ENCODE measurements around the gene DDX10.
A peak's percentile ranks its signal among the peaks of the same experiment; 100 is the strongest.
"Not testable (repeated sequence)": the region's sequence is repeated elsewhere in the genome, so short reads cannot be mapped to it uniquely, and the experiment has no call there.

The DDX10 gene

GRCh38 chr11:108797578-108798100 lies 132.8 kb downstream of the DDX10 start:
- H3K27ac Mint-ChIP-seq = no peak overlapping the region

GRCh38 chr11:108802492-108802891 lies 137.6 kb downstream of the DDX10 start:
- Mint-ChIP-seq H3K9me3 (no peaks in the 10 kb centered on the region), H3K27ac (no peak overlapping the region), H3K4me1 (no peaks in the 10 kb centered on the region), H3K4me3 (no peak overlapping the region), H3K27me3 (no peaks in the 10 kb centered on the region)
- ATAC-seq = no peak
- DNase-seq = no peak

More at GRCh38 chr11:108797578-108798100, 132.8 kb downstream of the DDX10 start:
- Mint-ChIP-seq H3K4me3 (no peak overlapping the region), H3K9me3 (peaks cover 0 to 4% of the 10 kb centered on the region in 2 donors), H3K27me3 (no peaks in the 10 kb centered on the region), H3K4me1 (peaks cover 6% of the 10 kb centered on the region)
- no peak for ATAC-seq
- no peak for DNase-seq

GRCh38 chr11:108803776-108804175 lies 138.9 kb downstream of the DDX10 start:
- Mint-ChIP-seq H3K27ac (no peak overlapping the region), H3K4me1 (no peaks in the 10 kb centered on the region), H3K4me3 (no peak overlapping the region), H3K9me3 (no peaks in the 10 kb centered on the region), H3K27me3 (no peaks in the 10 kb centered on the region)
- ATAC-seq = no peak
- DNase-seq = no peak

GRCh38 chr11:108804511-108804910 lies 139.6 kb downstream of the DDX10 start:
- ATAC-seq (no peak), DNase-seq (no peak)
- Mint-ChIP-seq H3K4me1 (peaks cover 6% of the 10 kb centered on the region), H3K27me3 (no peaks in the 10 kb centered on the region), H3K4me3 (no peak overlapping the region), H3K27ac (no peak overlapping the region), H3K9me3 (no peaks in the 10 kb centered on the region)

GRCh38 chr11:108805030-108805429 lies 140.2 kb downstream of the DDX10 start:
- Mint-ChIP-seq H3K4me3 (no peak overlapping the region), H3K27ac (no peak overlapping the region), H3K4me1 (peaks cover 6% of the 10 kb centered on the region), H3K27me3 (no peaks in the 10 kb centered on the region), H3K9me3 (no peaks in the 10 kb centered on the region)
- DNase-seq (no peak), ATAC-seq (no peak)

- Mint-ChIP-seq H3K9me3 (no peaks in the 10 kb centered on the region), H3K4me3 (no peak overlapping the region), H3K27me3 (no peaks in the 10 kb centered on the region), H3K27ac (no peak overlapping the region), H3K4me1 (peaks cover 6% of the 10 kb centered on the region)
- ATAC-seq (peak; percentile 61), DNase-seq (no peak)
Observed at GRCh38 chr11:108807262-108807661, 142.4 kb downstream of the DDX10 start.

GRCh38 chr11:108813086-108813485 lies 148.2 kb downstream of the DDX10 start:
- ATAC-seq = no peak
- no peak for DNase-seq
- Mint-ChIP-seq H3K4me1 (peaks cover 6% of the 10 kb centered on the region), H3K27me3 (no peaks in the 10 kb centered on the region), H3K27ac (no peak overlapping the region), H3K9me3 (peaks cover 0 to 6% of the 10 kb centered on the region in 2 donors), H3K4me3 (no peak overlapping the region)

GRCh38 chr11:108817976-108818375 lies 153.1 kb downstream of the DDX10 start:
- Mint-ChIP-seq H3K9me3 (peaks cover 0 to 6% of the 10 kb centered on the region in 2 donors), H3K4me1 (no peaks in the 10 kb centered on the region), H3K4me3 (no peak overlapping the region), H3K27me3 (no peaks in the 10 kb centered on the region), H3K27ac (no peak overlapping the region)
- DNase-seq (no peak), ATAC-seq (no peak)

- peaks cover 0 to 6% of the 10 kb centered on the region in 2 donors for H3K9me3 Mint-ChIP-seq
- H3K27me3 Mint-ChIP-seq = no peaks in the 10 kb centered on the region
- no peak overlapping the region for H3K4me3 Mint-ChIP-seq
- no peak for DNase-seq
- no peak for ATAC-seq
- H3K4me1 Mint-ChIP-seq = no peaks in the 10 kb centered on the region
- H3K27ac Mint-ChIP-seq = peak overlapping the region in 1 of 2 donors; percentile 91
Observed at GRCh38 chr11:108818971-108819370, 154.1 kb downstream of the DDX10 start.

- H3K27ac Mint-ChIP-seq = no peak overlapping the region
- H3K27me3 Mint-ChIP-seq = no peaks in the 10 kb centered on the region
- no peaks in the 10 kb centered on the region for H3K4me1 Mint-ChIP-seq
- ATAC-seq = no peak
- H3K9me3 Mint-ChIP-seq = peaks cover 0 to 6% of the 10 kb centered on the region in 2 donors
- DNase-seq = no peak
- no peak overlapping the region for H3K4me3 Mint-ChIP-seq
Observed at GRCh38 chr11:108819957-108820356, 155.1 kb downstream of the DDX10 start.

- H3K4me3 Mint-ChIP-seq, H3K27ac Mint-ChIP-seq, H3K27me3 Mint-ChIP-seq, DNase-seq, H3K4me1 Mint-ChIP-seq, H3K9me3 Mint-ChIP-seq, ATAC-seq: not testable (repeated sequence)
Observed at GRCh38 chr11:108823960-108824359, 159.1 kb downstream of the DDX10 start.

- Mint-ChIP-seq H3K27ac (no peak overlapping the region), H3K9me3 (peaks cover 0 to 3% of the 10 kb centered on the region in 2 donors), H3K4me3 (no peak overlapping the region), H3K27me3 (no peaks in the 10 kb centered on the region), H3K4me1 (peaks cover 5% of the 10 kb centered on the region)
- no peak for DNase-seq
- ATAC-seq = no peak
Observed at GRCh38 chr11:108824545-108824944, 159.7 kb downstream of the DDX10 start.

GRCh38 chr11:108825381-108825780 lies 160.5 kb downstream of the DDX10 start:
- H3K27me3 Mint-ChIP-seq = no peaks in the 10 kb centered on the region
- peaks cover 0 to 7% of the 10 kb centered on the region in 2 donors for H3K9me3 Mint-ChIP-seq
- ATAC-seq = no peak
- H3K27ac Mint-ChIP-seq = no peak overlapping the region
- H3K4me1 Mint-ChIP-seq = peaks cover 13% of the 10 kb centered on the region
- DNase-seq = no peak
- no peak overlapping the region for H3K4me3 Mint-ChIP-seq

- Mint-ChIP-seq H3K4me1 (peaks cover 16% of the 10 kb centered on the region), H3K9me3 (peaks cover 0 to 7% of the 10 kb centered on the region in 2 donors), H3K4me3 (no peak overlapping the region), H3K27me3 (no peaks in the 10 kb centered on the region), H3K27ac (no peak overlapping the region)
- ATAC-seq = no peak
- DNase-seq = no peak
Observed at GRCh38 chr11:108826136-108826535, 161.3 kb downstream of the DDX10 start.

- peaks cover 17% of the 10 kb centered on the region for H3K4me1 Mint-ChIP-seq
- ATAC-seq (no peak), DNase-seq (no peak)
- H3K27me3 Mint-ChIP-seq = no peaks in the 10 kb centered on the region
- H3K9me3 Mint-ChIP-seq = no peaks in the 10 kb centered on the region
- no peak overlapping the region for H3K27ac Mint-ChIP-seq
- no peak overlapping the region for H3K4me3 Mint-ChIP-seq
Observed at GRCh38 chr11:108835624-108836023, 170.8 kb downstream of the DDX10 start.

GRCh38 chr11:108836541-108836940 lies 171.7 kb downstream of the DDX10 start:
- DNase-seq (no peak), ATAC-seq (no peak)
- no peaks in the 10 kb centered on the region for H3K9me3 Mint-ChIP-seq
- H3K4me1 Mint-ChIP-seq = peaks cover 25% of the 10 kb centered on the region
- H3K27me3 Mint-ChIP-seq = no peaks in the 10 kb centered on the region
- no peak overlapping the region for H3K27ac Mint-ChIP-seq
- H3K4me3 Mint-ChIP-seq = no peak overlapping the region

- H3K4me1 Mint-ChIP-seq = peaks cover 27% of the 10 kb centered on the region
Observed at GRCh38 chr11:108838102-108838791, 173.4 kb downstream of the DDX10 start.

More at GRCh38 chr11:108838102-108838791, 173.4 kb downstream of the DDX10 start:
- ATAC-seq (no peak), DNase-seq (no peak)
- Mint-ChIP-seq H3K9me3 (no peaks in the 10 kb centered on the region), H3K27ac (peak overlapping the region in 1 of 2 donors; percentile 35), H3K4me3 (no peak overlapping the region), H3K27me3 (no peaks in the 10 kb centered on the region)

Measured in stimulated activated naive CD8-positive, alpha-beta T cell treated with anti-CD3 and anti-CD28 coated beads, Interleukin-15, amount 100 ng/mL, for 72 hours (primary cell).